Stimulated activated CD4-positive, alpha-beta T cell treated with anti-CD3 and anti-CD28 coated beads, Interleukin-12 subunit alpha, Interleukin-12 subunit beta, amount 100 ng/mL, for 4 hours (primary cell): ENCODE data around the gene MAP2K7.
"Not testable (repeated sequence)": the region's sequence is repeated elsewhere in the genome, so short reads cannot be mapped to it uniquely, and the experiment has no call there.

Experiments used
- DNase-seq: peaks from one replicate; pipeline ENCODE4 v3.0.0-alpha.2; 2020

Gene MAP2K7

DNA sequence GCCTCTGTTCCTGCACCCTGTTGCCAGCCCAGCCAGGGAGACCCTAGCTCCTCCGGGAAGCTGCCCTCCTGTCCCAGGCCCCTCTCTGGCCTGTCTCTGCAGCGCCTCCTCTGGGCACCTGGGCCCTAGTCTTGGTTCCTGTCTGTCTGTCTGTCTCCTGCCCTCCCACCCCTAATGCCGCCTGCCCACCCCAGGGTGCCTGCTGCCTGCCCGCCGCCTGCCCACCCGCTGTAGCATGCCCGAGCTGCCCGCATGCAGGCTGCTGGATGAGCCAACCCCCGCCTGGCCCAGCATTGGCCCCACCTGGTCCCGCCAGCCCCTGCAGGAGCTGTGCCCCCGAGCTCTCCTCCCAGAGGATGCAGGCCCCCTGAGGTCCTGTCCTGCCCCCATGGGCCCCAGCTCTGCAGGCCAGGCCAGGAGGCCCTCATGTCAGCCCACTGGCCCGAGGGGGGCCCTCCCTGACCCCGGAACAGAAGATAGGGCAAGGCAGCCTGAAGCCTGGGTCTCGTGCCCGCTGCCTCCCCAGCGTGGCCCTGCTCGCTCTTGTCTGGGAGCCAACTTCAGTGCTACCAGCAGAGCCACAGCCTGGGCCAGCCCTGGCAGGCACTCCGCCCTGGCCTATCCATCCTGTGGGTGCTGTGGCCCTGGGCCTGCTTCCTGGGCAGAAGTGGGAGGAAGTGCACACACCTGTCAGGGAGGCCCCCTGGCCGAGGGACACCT lies 5.2 kb downstream of the MAP2K7 start:
- DNase-seq, result no peak

GRCh38 chr19:7909471-7910067 lies 5.9 kb downstream of the MAP2K7 start:
- DNase-seq, result no peak

DNA sequence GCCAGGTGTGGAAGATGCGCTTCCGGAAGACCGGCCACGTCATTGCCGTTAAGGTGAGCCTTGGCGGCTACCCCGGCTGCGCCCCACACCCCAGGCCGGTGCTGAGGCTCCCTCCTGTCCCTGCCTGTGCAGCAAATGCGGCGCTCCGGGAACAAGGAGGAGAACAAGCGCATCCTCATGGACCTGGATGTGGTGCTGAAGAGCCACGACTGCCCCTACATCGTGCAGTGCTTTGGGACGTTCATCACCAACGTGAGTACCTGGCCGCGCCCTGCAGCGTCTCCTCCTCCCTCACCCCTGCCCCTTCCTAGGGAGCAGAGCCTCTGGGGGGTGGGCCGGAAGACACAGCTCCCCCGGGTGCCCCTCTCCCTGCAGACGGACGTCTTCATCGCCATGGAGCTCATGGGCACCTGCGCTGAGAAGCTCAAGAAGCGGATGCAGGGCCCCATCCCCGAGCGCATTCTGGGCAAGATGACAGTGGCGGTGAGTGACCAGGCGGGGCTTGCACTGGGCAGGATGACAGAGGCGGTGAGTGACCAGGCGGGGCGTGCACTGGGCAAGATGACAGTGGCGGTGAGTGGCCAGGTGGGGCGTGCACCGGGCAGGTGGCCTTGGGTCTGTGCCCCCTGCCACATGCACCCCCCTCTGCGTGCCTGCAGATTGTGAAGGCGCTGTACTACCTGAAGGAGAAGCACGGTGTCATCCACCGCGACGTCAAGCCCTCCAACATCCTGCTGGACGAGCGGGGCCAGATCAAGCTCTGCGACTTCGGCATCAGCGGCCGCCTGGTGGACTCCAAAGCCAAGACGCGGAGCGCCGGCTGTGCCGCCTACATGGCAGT lies 6.9 kb downstream of the MAP2K7 start:
- DNase-seq, result no peak

- no peak for DNase-seq
These were observed 7.9 kb downstream of the MAP2K7 start for GRCh38 chr19:7911508-7912143.

- no peak for DNase-seq
These were observed 8.5 kb downstream of the MAP2K7 start for GRCh38 chr19:7912144-7912696.

DNA sequence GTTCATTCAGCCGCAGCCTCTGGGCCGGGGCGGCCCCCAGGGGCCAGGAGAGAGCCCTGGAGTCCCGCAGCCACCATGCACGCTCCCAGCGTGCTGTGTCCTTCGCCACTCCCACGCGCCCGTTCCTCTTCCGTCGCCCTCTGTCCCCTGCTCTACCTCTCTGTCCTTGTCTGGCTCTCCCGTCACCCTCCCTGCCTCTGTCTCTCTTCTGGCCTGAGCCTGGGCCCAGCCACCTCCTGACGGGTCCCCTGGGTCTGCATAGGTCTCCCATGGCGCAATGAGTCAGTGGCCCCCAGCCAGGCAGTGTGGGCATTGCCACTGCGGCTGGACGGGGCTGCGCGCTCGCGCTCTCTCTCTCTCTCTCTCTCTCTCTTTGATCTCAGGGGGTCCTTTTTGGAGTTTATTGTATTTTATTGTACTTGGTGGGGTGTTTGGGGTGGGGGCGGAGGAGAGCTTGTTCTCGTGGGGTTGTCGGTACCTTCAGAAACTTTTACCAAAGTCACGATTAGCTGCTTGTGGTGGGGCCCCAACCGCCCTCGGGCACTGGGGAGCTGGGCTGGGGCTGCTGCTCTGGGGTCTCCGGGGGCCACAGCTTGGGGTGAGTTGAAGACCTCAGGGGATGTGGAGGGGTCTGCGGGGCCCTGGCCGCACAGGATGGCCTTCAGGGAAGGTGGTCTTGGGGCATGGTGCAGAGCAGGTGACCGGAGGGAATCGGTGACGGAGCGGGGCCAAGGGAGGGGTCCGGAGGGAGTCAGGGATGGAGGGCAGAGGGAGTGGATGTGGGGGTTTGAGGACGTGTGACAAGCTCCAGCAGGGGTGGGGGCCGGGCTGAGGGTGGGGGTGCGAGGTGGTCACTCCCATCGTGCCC lies 9.3 kb downstream of the MAP2K7 start:
- no peak for DNase-seq

DNA sequence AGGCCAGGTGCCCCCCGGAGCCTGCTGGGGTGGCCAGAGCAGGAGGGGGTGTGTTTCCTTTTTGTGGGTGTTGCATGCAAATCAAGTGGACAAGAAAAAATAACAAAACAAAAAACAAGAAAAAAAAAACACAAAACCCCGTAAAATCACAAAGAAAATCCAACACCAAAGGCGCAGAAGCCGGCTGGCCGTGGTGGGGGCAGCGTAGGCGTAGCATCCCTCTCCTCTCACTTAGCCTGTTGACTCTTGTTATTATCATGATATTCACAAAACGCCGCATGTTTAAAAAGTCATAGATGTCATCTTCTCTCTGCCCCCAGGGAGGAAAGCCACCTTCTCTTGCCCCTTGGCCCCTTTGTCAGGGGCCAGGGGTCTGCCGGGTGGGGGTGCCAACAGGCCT lies 10.0 kb downstream of the MAP2K7 start:
- no peak for DNase-seq

DNA sequence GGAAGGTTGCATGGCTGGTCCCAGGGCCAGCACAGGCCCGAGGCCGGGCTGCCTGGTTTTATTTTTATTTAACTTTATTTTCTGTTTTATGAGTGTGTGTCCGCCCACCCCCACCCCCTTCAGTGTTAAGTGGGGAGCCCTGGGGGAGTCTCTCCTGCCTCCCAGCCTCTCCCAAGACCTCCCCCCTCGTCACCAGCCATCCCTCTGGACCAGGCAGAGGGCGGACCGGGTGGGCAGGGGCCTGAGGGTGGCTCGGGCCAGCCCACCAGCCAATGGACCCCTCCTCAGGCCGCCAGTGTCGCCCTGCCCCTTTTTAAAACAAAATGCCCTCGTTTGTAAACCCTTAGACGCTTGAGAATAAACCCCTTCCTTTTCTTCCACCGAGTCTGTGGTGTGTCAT lies 10.4 kb downstream of the MAP2K7 start:
- no peak for DNase-seq

GRCh38 chr19:7914598-7915045 lies 10.9 kb downstream of the MAP2K7 start, which contains the start of gene TGFBR3L:
Gene TGFBR3L, plus strand, starts transcription at chr19:7914830.
- DNase-seq, result no peak

- no peak for DNase-seq
These were observed 11.8 kb downstream of the MAP2K7 start for GRCh38 chr19:7915250-7916102.

DNA sequence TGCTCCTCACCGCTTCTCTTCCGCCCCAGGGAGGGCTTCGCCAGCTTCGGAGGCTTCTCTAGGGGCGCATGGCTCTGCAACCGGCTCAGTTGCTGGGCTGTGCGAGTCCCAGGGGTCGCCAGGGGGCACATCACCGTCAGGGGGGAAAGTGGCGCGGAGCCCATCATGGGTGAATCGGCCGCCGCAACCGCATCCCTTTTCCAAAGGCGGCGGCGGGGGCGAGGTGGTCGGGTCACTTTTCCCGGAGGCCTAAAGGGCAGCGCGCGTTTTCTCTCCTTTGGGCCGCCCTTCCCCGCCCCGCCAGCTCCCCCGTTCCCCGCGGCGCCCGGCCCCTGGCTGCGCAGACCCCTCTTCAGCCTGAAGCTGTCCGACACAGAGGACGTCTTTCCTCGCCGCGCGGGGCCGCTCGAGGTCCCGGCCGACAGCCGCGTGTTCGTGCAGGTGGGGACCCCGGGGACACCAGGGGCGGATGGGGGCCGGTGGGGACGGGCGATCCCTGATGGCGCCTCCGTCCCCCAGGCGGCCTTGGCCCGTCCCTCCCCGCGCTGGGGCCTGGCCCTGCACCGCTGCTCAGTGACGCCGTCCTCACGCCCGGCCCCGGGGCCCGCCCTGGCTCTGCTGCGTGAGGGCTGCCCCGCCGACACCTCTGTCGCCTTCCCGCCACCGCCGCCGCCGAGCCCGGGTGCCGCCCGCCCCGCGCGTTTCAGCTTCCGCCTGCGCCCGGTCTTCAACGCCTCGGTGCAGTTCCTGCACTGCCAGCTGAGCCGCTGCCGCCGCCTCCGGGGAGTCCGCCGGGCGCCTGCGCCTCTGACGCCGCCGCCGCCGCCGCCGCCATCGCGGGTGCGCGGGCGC lies 12.7 kb downstream of the MAP2K7 start:
- DNase-seq, result peak; percentile 53

DNA sequence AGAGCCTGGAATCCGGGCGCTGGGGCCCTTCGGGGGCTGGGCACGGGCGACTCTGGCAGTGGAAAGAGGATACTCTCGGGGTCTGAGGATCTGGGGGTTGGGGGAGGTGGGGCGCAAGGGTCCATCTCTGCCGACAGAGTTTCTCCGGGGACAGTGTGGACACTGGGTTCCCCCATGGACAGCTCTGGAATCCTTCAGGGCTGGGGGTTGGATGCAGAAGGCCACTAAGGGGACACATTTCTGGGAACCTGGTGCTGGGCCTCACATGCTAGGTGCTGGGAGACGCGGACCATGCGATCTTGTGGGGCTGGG lies 13.2 kb downstream of the MAP2K7 start:
- no peak for DNase-seq

- DNase-seq, result peak; percentile 60
These were observed 13.8 kb downstream of the MAP2K7 start for GRCh38 chr19:7917267-7918061.

DNA sequence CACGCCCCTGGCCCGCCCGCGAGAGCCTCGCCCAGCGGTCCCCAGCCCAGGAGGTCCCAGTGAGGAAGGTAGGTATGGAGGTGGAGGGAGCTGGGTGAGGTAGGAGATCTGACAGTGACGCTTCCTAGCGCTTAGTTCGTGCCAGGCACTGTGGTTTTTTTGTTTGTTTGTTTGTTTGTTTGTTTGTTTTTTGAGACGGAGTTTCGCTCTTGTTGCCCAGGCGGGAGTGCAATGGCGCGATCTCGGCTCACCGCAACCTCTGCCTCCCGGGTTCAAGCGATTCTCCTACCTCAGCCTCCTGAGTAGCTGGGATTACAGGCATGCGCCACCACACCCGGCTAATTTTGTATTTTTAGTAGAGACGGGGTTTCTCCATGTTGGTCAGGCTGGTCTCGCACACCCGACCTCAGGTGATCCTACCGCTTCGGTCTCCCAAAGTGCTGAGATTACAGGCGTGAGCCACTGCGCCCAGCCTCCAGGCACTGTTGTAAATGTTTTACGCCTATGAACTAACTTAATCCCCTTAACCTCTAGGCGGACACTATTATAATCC lies 14.5 kb downstream of the MAP2K7 start:
- not testable (repeated sequence) for DNase-seq

DNA sequence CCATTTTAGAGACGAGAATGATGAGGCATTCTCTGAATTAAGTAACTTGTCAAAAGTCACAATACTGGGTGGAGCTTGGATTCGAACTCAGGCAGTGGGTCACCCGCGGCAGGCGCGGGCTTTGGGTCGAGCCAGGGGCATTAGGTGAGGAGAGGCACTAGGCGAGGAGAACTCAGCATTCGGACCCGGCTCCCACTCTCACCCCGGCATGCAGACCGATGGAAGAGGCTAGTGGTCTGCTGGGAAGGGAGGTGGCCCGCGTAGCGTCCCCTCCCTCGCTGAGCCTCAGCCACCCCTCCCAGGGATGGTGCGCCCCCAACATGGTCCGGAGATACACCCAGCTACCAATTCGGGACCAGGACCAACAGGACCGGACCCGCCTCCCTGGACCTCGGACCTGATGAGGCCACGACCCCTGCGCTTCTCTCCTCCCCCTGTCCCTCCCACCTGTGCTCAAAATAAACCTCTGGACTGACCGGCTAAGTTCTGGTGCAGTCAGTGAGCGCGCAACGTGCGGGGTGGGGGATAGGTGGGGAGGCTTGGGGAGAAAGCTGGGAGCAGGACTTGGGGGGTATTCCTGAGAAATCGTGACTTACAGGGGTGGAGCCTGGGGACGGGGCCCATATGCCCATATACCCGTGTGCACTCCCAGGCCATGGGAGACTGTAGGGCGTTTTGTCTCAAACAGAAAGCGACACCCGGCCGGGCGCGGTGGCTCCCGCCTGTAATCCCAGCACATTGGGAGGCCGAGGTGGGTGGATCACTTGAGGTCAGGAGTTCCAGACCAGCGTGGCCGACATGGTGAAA lies 15.1 kb downstream of the MAP2K7 start:
- no peak for DNase-seq

- DNase-seq, result peak; percentile 95
These were observed 16.2 kb downstream of the MAP2K7 start, which contains the start of gene SNAPC2 for GRCh38 chr19:7919610-7920518. Gene SNAPC2, plus strand, starts transcription at chr19:7920338. Its CDS starts 29 bp downstream, at chr19:7920367.
